HG03039 (cell line): Measurements from ENCODE around the gene WNT16.
A peak's percentile ranks its signal among the peaks of the same experiment; 100 is the strongest.

ENCODE experiments used
- ATAC-seq: cut with Tn5 transposase; IDR thresholded peaks from one replicate; pipeline ENCODE4 v1.9.1; 2021; ENCODE audit warnings: mild to moderate bottlenecking, moderate library complexity; ENCODE audit not compliant: unreplicated experiment

The WNT16 gene

DNA sequence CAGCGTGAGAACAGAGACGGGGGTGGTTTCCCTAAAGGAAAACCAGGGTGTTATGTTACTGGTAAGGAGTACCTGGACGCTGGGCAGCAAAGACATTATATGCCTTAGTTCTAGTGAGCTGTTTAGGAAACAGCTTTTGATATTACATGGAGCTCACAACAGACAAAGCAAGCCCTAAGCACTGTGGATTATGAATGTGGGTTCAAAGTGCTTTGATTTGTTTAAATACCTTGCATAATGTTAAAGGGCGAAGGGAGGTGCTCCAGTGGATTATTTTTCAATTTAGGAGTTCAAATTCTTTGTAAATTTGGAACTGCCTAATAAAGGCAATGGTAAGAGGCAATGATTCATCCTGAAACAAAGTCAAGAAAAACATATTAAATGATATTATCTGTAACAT lies 13.8 kb downstream of the WNT16 start:
- ATAC-seq, result no peak

- ATAC-seq, result no peak
These were observed 14.5 kb downstream of the WNT16 start for GRCh38 chr7:121343302-121343701.

GRCh38 chr7:121344093-121344492 lies 15.3 kb downstream of the WNT16 start:
- ATAC-seq, result no peak

DNA sequence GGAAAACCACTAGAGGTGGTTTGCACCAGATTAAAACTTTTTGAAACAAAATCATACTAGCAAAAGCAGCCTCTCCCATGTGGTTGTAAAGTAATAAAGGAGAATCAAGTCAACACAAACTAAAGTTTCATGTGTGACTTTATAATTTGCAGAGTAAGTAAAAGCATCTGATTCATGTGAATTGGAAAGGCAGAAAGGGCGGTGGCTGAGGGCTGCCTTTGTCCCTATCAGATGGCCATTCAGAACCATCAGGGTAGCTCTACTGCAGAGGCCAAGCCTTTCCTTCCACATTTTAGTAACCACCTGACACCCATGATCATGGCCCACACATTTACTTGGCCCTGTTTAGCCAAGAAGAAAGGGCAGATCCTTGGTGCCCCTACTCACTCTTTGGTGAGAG lies 15.7 kb downstream of the WNT16 start:
- no peak for ATAC-seq

GRCh38 chr7:121351682-121352081 lies 22.9 kb downstream of the WNT16 start:
- ATAC-seq, result no peak

- no peak for ATAC-seq
These were observed 23.5 kb downstream of the WNT16 start for GRCh38 chr7:121352323-121352722.

- ATAC-seq, result no peak
These were observed 26.8 kb downstream of the WNT16 start for GRCh38 chr7:121355574-121355973.

DNA sequence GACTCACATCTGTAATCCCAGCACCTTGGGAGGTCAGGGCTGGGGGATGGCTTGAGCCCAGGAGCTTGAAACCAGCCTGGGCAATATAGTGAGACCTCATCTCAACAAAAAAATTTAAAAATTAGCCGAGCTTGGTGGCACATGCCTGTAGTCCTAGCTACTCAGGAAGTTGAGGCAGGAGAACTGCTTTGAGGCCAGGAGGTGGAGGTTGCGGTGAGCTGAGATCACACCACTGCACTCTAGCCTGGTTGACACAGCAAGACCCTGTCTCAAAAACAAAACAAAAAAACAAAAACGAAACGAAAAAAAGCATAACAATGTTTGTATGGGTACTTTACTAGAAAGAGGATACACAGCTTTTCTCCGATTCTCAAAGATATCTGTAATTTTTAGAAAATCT lies 31.8 kb downstream of the WNT16 start:
- ATAC-seq, result no peak

GRCh38 chr7:121366852-121367431 lies 38.1 kb downstream of the WNT16 start:
- no peak for ATAC-seq

- no peak for ATAC-seq
These were observed 40.7 kb downstream of the WNT16 start for GRCh38 chr7:121369462-121369861.

DNA sequence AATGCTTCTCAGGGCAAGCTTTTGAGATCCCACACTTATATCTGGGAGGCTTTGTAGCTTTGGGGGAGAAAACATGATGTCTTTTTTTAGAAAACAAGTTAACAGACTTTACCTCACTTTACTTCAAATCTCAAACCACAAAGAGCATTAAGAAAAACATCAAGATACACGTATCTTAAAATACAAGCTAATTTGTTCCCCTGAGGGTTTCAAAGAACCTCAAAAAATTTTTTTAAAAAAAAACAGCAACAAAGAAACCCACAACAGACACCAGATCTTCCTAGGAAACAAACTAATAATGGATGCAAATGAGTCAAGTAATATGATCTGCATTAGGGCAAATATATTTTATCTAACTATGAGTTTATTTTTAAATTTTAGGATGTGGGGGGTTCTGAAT lies 42.6 kb downstream of the WNT16 start:
- no peak for ATAC-seq

- ATAC-seq, result no peak
These were observed 43.1 kb downstream of the WNT16 start for GRCh38 chr7:121371883-121372282.

DNA sequence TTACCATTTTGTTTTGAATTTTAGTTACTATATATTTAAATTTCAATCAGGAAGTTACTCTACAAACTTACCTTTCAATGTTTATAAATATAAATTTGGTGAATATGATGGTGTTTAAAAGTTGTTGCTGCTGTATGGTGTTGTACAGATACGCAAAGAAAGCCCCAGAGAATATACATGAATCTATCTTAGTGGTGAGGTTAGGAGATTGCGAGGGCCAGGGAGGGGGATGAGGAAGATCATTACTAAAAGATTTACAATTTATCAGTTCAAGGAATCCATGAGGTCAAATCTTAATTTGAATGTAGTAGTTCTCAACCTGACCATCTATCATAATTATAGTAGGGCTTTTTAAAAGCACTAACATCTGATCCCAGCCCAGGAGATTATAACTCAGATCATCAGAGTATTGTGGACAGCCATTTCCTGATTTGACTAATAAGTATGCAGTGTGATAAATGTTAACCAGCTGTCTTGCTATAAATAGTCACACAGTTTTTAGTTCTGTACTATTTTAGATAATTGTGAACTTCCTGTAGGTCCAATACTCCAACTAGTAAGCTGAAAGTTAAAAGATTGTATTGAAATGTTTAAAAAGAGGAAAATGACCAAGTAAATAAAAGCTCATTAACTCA lies 43.7 kb downstream of the WNT16 start:
- peak; percentile 85 for ATAC-seq

- ATAC-seq, result no peak
These were observed 44.4 kb downstream of the WNT16 start for GRCh38 chr7:121373177-121373576.

DNA sequence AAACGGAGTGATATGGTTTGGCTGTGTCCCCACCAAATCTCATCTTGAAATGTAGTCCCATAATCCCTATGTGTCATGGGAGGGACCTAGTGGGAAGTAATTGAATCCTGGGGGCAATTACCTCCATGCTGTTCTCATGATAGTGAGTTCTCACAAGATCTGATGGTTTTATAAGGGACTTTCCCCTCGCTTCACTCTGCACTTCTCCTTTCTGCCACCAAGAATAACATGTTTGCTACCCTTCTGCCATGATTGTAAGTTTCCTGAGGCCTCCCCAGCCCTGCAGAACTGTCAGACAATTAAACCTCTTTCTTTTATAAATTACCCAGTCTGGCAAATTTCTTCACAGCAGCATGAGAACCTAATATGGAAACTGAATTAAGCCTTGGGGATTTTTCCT lies 48.2 kb downstream of the WNT16 start:
- ATAC-seq, result no peak

GRCh38 chr7:121379930-121380329 lies 51.1 kb downstream of the WNT16 start:
- no peak for ATAC-seq

DNA sequence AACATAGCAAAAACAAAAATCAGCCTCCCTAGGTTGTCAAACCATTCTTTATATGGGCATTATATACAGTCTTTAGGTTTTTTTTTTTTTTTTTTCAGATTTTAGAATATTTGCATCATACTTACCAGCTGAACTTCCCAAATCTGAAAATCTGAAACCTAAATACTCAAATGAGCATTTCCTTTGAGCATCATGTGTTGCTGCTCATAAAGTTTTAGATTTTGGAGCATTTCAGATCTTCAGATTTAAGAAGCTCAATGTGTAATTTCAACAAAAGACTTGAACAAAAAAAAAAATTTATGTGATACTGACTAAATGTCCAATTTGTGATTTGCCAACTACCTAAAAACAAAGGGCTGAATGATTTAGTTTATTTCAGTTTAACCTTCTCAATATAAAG lies 53.7 kb downstream of the WNT16 start:
- no peak for ATAC-seq

DNA sequence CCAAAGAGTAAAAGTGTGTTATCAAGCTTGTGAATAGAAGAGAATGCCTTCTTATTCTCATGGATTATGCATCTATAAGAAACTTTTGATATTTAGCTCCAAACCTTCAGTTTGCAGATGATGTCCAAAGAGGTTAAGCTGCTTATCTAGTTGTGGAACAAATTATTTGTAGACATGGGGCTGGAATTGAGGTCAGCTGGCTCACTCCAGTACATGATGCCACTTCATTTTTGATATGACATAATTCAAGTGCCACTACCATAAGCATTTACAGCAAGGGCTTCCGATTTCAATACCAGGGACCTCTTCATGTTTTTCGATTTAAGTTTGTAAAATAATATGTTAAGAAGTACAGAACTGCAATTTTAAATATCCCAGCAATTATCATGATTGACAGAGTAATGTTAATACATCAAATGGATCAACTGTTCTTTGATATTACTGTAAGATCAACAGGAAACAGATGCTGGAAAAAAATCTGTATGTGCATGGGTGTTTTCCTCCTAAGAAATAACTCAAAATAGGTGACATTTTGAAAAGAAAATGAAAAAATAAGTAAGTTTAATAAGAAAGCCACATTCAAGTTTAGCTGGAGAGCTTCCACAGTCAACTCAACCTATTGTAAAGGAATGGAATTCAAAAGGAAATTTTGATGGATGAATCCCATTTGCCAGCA lies 54.6 kb downstream of the WNT16 start:
- no peak for ATAC-seq

- ATAC-seq, result no peak
These were observed 55.5 kb downstream of the WNT16 start for GRCh38 chr7:121384265-121384664.

DNA sequence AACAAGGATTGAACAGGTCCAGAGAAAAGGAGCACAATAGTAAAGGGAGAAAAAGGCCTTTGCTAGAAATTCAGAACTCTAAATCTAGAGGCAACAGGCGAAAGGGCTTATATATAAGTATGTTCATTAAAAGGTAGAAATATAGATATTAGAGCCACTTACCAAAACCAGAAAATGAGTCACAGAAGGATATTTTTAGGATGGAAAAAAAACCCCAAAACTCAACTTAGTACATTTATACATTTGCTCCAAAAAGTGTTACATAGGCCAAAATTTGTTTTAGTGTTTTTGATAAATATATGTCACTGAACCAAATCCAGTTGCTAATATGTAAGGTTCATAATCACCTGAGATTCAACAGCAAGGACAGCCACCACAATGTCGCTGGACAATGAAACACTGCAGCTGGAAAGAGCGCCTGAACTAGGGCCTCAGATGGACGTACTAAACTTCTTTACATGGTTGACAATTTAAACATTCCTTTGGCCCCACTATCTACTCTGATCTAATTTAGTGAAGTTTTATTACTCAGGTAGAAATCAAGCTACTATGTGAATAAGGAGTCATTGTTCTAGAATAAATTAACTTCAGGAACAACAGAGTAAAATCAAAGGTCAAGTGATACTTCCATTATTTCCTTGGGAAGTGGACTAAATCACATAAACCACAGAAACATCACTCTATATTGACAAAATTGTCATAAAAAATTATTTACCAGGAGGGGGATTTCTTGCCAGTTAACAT lies 56.4 kb downstream of the WNT16 start:
- no peak for ATAC-seq

GRCh38 chr7:121385800-121386179 lies 57.0 kb downstream of the WNT16 start:
- ATAC-seq, result peak; percentile 94

DNA sequence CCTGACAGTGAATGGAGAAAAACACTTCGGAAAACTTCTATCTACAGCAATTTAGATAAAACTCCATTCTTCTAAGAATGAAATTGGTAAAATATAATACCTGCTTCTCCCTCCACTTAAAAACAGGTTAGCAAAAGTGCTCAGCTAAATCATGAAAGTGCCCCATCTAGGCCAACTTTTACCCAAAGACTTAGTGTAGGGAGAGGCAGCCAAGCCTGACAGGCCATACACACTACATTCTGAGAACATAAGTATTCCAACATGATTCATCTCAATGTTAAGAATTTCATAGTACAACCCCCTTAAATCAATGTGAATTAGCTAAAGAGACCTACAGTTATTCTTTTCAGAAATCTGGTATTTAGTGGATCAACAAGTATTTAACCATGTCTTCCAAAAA lies 60.1 kb downstream of the WNT16 start:
- no peak for ATAC-seq
